Ascending aorta (tissue), 2 donors: ENCODE data around the gene MVB12B. TPM values are rescaled to one million over a fixed set of nuclear protein-coding genes. Genes with fewer than 3 reads are reported as not detected.

ENCODE experiments used
- DNase-seq, 2 donors: peaks; one replicate each; pipeline ENCODE4 v3.0.0-alpha.2; 2019; ENCODE audit warnings: low spot score in 2 of 2
- H3K27ac ChIP-seq, 2 donors: fragments of 200-600 bp; sonication (generic); one replicate each; pipeline ENCODE4 v1.5.1; 2016 to 2017; ENCODE audit warnings: mild to moderate bottlenecking in 1 of 2
- H3K27me3 ChIP-seq: fragments of 200-600 bp; sonication (generic); one replicate; pipeline ENCODE4 v1.5.1; 2017
- H3K36me3 ChIP-seq, 2 donors: fragments of 200-600 bp; sonication (generic); one replicate each; pipeline ENCODE4 v1.5.1; 2016
- H3K4me1 ChIP-seq, 2 donors: fragments of 200-600 bp; sonication (generic); one replicate each; pipeline ENCODE4 v1.5.1; 2016 to 2017; ENCODE audit warnings: mild to moderate bottlenecking in 1 of 2
- H3K4me3 ChIP-seq, 2 donors: fragments of 200-600 bp; sonication (generic); one replicate each; pipeline ENCODE4 v1.5.1; 2016 to 2017; ENCODE audit warnings: mild to moderate bottlenecking in 1 of 2
- H3K9me3 ChIP-seq, 2 donors: fragments of 200-600 bp; sonication (generic); one replicate each; pipeline ENCODE4 v1.5.1; 2016
- CTCF ChIP-seq, 3 experiments: fragments of 200-600 bp in 2 of 3; fragments of 450-650 bp in 1 of 3; sonication (generic) in 2 of 3; IDR thresholded peaks; one replicate each; pipeline ENCODE4 v1.5.1; 2016 to 2019; ENCODE audit warnings: antibody characterized with exemption in 3 of 3, mild to moderate bottlenecking in 1 of 3, moderate library complexity in 1 of 3
- intact Hi-C: fragments of 100-400 bp; cut with DNase I; formaldehyde crosslinking; loops from one replicate; pipeline ENCODE4 v1.15.1; 2023
- total RNA-seq: library from RNA; depleted of rRNA; stranded (reverse); fragments of >200 nt; gene quantifications from one replicate; pipeline ENCODE4 v1.1.0, GENCODE V29; 2016

Gene MVB12B
- total RNA-seq, 1 donor from 2014 or later: 9.4 TPM

- H3K9me3 ChIP-seq: no peaks in the 10 kb centered on the region
- intact Hi-C loops: no loop called here
- TF ChIP-seq CTCF (IDR thresholded peaks at IDR 0.05): no peak
- H3K27ac ChIP-seq: no peak overlapping the region
- no peaks in the 10 kb centered on the region for H3K27me3 ChIP-seq
- DNase-seq: no peak
- no peaks in the 10 kb centered on the region for H3K36me3 ChIP-seq
- no peak overlapping the region for H3K4me3 ChIP-seq
- no peaks in the 10 kb centered on the region for H3K4me1 ChIP-seq
These were observed 10.5 kb upstream of the MVB12B start for GRCh38 chr9:126316085-126316655.

- Histone ChIP-seq H3K4me1 (no peaks in the 10 kb centered on the region), H3K4me3 (no peak overlapping the region), H3K27ac (no peak overlapping the region), H3K36me3 (no peaks in the 10 kb centered on the region), H3K9me3 (no peaks in the 10 kb centered on the region), H3K27me3 (no peaks in the 10 kb centered on the region)
- intact Hi-C loops: no loop called here
- no peak for DNase-seq
- TF ChIP-seq CTCF (IDR thresholded peaks at IDR 0.05): peak; percentile 23 to 37 (median 35)
These were observed 9.1 kb upstream of the MVB12B start for GRCh38 chr9:126317513-126317912.

DNA sequence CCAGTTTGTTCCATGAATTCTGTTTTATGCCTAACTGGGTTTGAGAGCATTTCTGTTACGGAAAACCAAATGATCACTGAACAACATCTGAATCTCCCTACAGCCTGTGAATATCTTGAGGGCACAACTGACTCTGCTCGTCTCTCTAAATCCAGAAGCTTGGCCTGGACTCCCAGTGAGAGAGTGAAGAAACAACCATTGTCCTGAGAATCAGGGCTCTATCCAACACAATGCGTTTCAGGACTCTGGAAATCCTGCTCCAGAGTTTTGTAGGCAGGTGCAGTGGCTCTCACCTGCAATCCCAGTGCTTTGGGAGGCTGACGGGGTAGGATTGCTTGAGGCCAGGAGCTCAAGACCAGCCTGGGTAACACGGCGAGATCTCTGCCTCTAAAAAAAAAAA lies 7.8 kb upstream of the MVB12B start:
- H3K9me3 ChIP-seq: peaks cover 0 to 2% of the 10 kb centered on the region in 2 donors
- H3K4me1 ChIP-seq: no peaks in the 10 kb centered on the region
- no peak for TF ChIP-seq CTCF (IDR thresholded peaks at IDR 0.05)
- H3K4me3 ChIP-seq: no peak overlapping the region
- no peaks in the 10 kb centered on the region for H3K27me3 ChIP-seq
- H3K36me3 ChIP-seq: no peaks in the 10 kb centered on the region
- intact Hi-C loops: no loop called here
- DNase-seq: no peak
- H3K27ac ChIP-seq: no peak overlapping the region

DNA sequence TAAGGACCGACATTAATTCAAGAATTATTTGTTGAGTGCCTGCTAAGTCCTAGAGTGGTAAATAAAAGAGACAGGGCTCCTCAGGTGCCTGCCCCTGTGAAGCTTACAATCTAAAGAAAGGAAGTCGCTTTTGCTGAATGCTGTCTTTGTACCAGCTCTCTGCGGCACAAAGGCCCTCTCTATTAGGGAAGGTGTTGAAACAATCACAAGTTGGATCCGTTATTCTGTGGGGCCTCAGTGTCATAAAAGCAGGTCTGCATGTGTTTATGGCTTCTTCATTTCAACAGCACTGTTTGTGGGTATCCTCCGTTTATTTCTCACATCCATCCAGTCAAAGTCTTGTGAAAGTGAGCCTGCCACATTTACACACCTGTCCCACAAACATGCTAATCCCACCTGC lies 7.0 kb upstream of the MVB12B start:
- no peak overlapping the region for H3K27ac ChIP-seq
- intact Hi-C loops: loop anchor here (10.0 kb wide), 2 partner anchors 175 to 485 kb away; partner anchors contain the start of gene ZBTB43
- no peak for TF ChIP-seq CTCF (IDR thresholded peaks at IDR 0.05)
- no peaks in the 10 kb centered on the region for H3K4me1 ChIP-seq
- no peak overlapping the region for H3K4me3 ChIP-seq
- H3K9me3 ChIP-seq: peaks cover 0 to 10% of the 10 kb centered on the region in 2 donors
- H3K36me3 ChIP-seq: no peaks in the 10 kb centered on the region
- no peak for DNase-seq
- H3K27me3 ChIP-seq: no peaks in the 10 kb centered on the region

GRCh38 chr9:126320158-126320922 lies 6.3 kb upstream of the MVB12B start:
- peaks cover 0 to 14% of the 10 kb centered on the region in 2 donors for H3K9me3 ChIP-seq
- no peaks in the 10 kb centered on the region for H3K36me3 ChIP-seq
- intact Hi-C loops: loop anchor here (10.0 kb wide), 2 partner anchors 174 to 484 kb away; partner anchors contain the start of gene ZBTB43
- no peaks in the 10 kb centered on the region for H3K27me3 ChIP-seq
- H3K27ac ChIP-seq: no peak overlapping the region
- DNase-seq: no peak
- H3K4me3 ChIP-seq: no peak overlapping the region
- H3K4me1 ChIP-seq: no peaks in the 10 kb centered on the region
- TF ChIP-seq CTCF (IDR thresholded peaks at IDR 0.05): no peak
